ENCODE data around the gene COQ8A.

Gene COQ8A

GRCh38 chr1:226894826-226895225 is 45.3 kb upstream of the COQ8A start:
- H3K4me3 ChIP-seq (ENCODE audit: low read depth, low read length): no peak overlapping the region
- TF ChIP-seq, protein P1, sequence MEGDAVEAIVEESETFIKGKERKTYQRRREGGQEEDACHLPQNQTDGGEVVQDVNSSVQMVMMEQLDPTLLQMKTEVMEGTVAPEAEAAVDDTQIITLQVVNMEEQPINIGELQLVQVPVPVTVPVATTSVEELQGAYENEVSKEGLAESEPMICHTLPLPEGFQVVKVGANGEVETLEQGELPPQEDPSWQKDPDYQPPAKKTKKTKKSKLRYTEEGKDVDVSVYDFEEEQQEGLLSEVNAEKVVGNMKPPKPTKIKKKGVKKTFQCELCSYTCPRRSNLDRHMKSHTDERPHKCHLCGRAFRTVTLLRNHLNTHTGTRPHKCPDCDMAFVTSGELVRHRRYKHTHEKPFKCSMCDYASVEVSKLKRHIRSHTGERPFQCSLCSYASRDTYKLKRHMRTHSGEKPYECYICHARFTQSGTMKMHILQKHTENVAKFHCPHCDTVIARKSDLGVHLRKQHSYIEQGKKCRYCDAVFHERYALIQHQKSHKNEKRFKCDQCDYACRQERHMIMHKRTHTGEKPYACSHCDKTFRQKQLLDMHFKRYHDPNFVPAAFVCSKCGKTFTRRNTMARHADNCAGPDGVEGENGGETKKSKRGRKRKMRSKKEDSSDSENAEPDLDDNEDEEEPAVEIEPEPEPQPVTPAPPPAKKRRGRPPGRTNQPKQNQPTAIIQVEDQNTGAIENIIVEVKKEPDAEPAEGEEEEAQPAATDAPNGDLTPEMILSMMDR (IDR thresholded peaks at IDR 0.05; ENCODE audit: borderline replicate concordance, insufficient read depth, low read depth, low read length): no peak

- no peak overlapping the region for H3K4me3 ChIP-seq (ENCODE audit: low read depth, low read length)
- TF ChIP-seq, protein P1 (IDR thresholded peaks at IDR 0.05; ENCODE audit: borderline replicate concordance, insufficient read depth, low read depth, low read length): no peak
These were observed 44.5 kb upstream of the COQ8A start for GRCh38 chr1:226895644-226896043.

GRCh38 chr1:226898246-226898645 is 41.8 kb upstream of the COQ8A start:
- H3K4me3 ChIP-seq (ENCODE audit: low read depth, low read length): no peak overlapping the region
- TF ChIP-seq, protein P1 (IDR thresholded peaks at IDR 0.05; ENCODE audit: borderline replicate concordance, insufficient read depth, low read depth, low read length): no peak

- H3K4me3 ChIP-seq (ENCODE audit: low read depth, low read length): no peak overlapping the region
- TF ChIP-seq, protein P1 (IDR thresholded peaks at IDR 0.05; ENCODE audit: borderline replicate concordance, insufficient read depth, low read depth, low read length): no peak
These were observed 38.7 kb upstream of the COQ8A start for GRCh38 chr1:226901421-226901820.

DNA sequence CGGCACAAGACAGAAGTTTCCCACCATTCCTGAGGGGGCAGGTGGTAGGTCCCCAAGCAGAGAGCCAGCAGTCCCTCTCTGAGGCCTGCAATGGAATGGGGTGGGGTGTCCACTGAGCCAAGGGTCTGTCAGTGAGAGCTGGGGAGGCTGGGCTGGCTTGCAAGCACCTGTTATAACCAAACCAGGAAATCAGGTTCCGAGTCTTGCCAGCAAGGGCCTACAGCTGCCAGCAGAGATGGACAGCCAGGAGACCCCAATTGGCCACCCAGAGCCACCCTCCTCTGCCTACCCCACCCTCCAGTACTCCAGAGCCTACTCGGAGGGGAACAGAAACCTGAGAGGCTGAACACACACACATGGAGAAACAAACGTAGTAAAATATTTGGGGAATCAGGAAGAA is 37.5 kb upstream of the COQ8A start:
- TF ChIP-seq, protein P1 (IDR thresholded peaks at IDR 0.05; ENCODE audit: borderline replicate concordance, insufficient read depth, low read depth, low read length): no peak

GRCh38 chr1:226903819-226904716 is 36.0 kb upstream of the COQ8A start:
- no peak overlapping the region for H3K4me3 ChIP-seq (ENCODE audit: low read depth, low read length)
- TF ChIP-seq, protein P1 (IDR thresholded peaks at IDR 0.05; ENCODE audit: borderline replicate concordance, insufficient read depth, low read depth, low read length): no peak

More for the DNA sequence above, 37.5 kb upstream of the COQ8A start:
- no peak overlapping the region for H3K4me3 ChIP-seq (ENCODE audit: low read depth, low read length)

GRCh38 chr1:226904772-226905171 is 35.3 kb upstream of the COQ8A start:
- H3K4me3 ChIP-seq (ENCODE audit: low read depth, low read length): no peak overlapping the region
- TF ChIP-seq, protein P1 (IDR thresholded peaks at IDR 0.05; ENCODE audit: borderline replicate concordance, insufficient read depth, low read depth, low read length): no peak
